Panc1 (cell line): Measurements from ENCODE around the gene GDPD3. TPM values are rescaled to one million over a fixed set of nuclear protein-coding genes. Genes with fewer than 3 reads are reported as not detected.

Experiments used
- ATAC-seq: fragments of 200-7000 bp; cut with Tn5 transposase; 2 replicates; pipeline ENCODE4 v1.9.1; 2020; ENCODE audit warnings: mild to moderate bottlenecking, moderate library complexity
- BruUV-seq: library from RNA; stranded (reverse); fragments of 400-500 nt; replicated peaks from 2 replicates; lab custom pipeline; 2021; lab: Mats Ljungman, UMichigan
- CTCF ChIA-PET: fragments of 300-600 bp; sonication (Branson Sonifier 250); formaldehyde crosslinking; loops from one replicate; lab custom pipeline; 2022; ENCODE audit warnings: antibody characterized with exemption; lab: Charles Lee
- POLR2A ChIA-PET: fragments of 300-600 bp; sonication (Branson Sonifier 250); formaldehyde crosslinking; loops from one replicate; lab custom pipeline; 2022; ENCODE audit warnings: antibody characterized with exemption; lab: Charles Lee
- DNase-seq: peaks from one replicate; pipeline ENCODE4 v3.0.0-alpha.2; 2010; ENCODE audit warnings: low read depth, low spot score
- H3K27ac ChIP-seq: 2 replicates; pipeline ENCODE4 v1.5.1; 2011; ENCODE audit warnings: mild to moderate bottlenecking, low read length, inconsistent platforms
- H3K27me3 ChIP-seq: fragments of 200-500 bp; sonication (Bioruptor generic); 2 replicates; pipeline ENCODE4 v1.6.0; 2014; ENCODE audit warnings: low read length, inconsistent platforms; ENCODE audit not compliant: control insufficient read depth, insufficient read depth
- H3K36me3 ChIP-seq: fragments of 200-500 bp; sonication (Bioruptor generic); 2 replicates; pipeline ENCODE4 v1.5.1; 2014; ENCODE audit warnings: inconsistent platforms, mild to moderate bottlenecking, low read length, moderate library complexity; ENCODE audit not compliant: control insufficient read depth, insufficient read depth
- H3K4me1 ChIP-seq: 2 replicates; pipeline ENCODE4 v1.5.1; 2011; ENCODE audit warnings: inconsistent platforms, mild to moderate bottlenecking, low read length, moderate library complexity; ENCODE audit not compliant: control insufficient read depth, insufficient read depth
- H3K4me3 ChIP-seq, 2 experiments: 2 replicates each; pipeline ENCODE4 v1.5.1; 2011 to 2012; ENCODE audit warnings: low read depth in 2 of 2, low read length in 2 of 2, mild to moderate bottlenecking in 2 of 2, inconsistent platforms in 1 of 2, moderate library complexity in 1 of 2
- H3K9me3 ChIP-seq: fragments of 200-500 bp; sonication (Bioruptor generic); 2 replicates; pipeline ENCODE4 v1.5.1; 2014; ENCODE audit warnings: low read depth, mild to moderate bottlenecking, inconsistent platforms, low read length, moderate library complexity; ENCODE audit not compliant: control insufficient read depth, insufficient read depth
- POLR2AphosphoS5 ChIP-seq: IDR thresholded peaks from 2 replicates; pipeline ENCODE4 v1.6.1; 2012; ENCODE audit warnings: mild to moderate bottlenecking, low read depth, low read length, moderate library complexity
- SIN3A ChIP-seq: IDR thresholded peaks from 2 replicates; pipeline ENCODE4 v1.6.1; 2012; ENCODE audit warnings: low read depth, mild to moderate bottlenecking, low read length, moderate library complexity, borderline replicate concordance; ENCODE audit not compliant: insufficient read depth
- TCF7L2 ChIP-seq: IDR thresholded peaks from 2 replicates; pipeline ENCODE4 v1.6.1; 2011; ENCODE audit warnings: mild to moderate bottlenecking, low read depth, low read length, inconsistent platforms
- in situ Hi-C: cut with HindIII; loops from 2 replicates; pipeline ENCODE4 v1.10.0; 2016; ENCODE audit warnings: low sequenced_read_pairs, low pct_unique_long_range_greater_than_20kb
- intact Hi-C: fragments of 100-400 bp; cut with micrococcal nuclease; formaldehyde crosslinking; loops from one replicate; pipeline ENCODE4 v1.10.0; 2022; ENCODE audit not compliant: unreplicated experiment
- total RNA-seq: library from RNA; stranded (reverse); gene quantifications from one replicate; pipeline ENCODE4 v1.2.1, GENCODE V29; 2021; ENCODE audit not compliant: unreplicated experiment
- TF ChIP-seq, protein P1 (sequence below): fragments of 450-650 bp; IDR thresholded peaks from 2 replicates; pipeline ENCODE4 v1.5.1; 2017; ENCODE audit warnings: mild to moderate bottlenecking
- TF ChIP-seq, protein P2 (sequence below), 2 experiments: IDR thresholded peaks; 2 replicates each; pipeline ENCODE4 v1.6.1; 2011 to 2012; ENCODE audit warnings: low read depth in 2 of 2, control low read depth in 1 of 2, low read length in 1 of 2, mild to moderate bottlenecking in 1 of 2, moderate library complexity in 1 of 2; ENCODE audit not compliant: insufficient read depth in 1 of 2

Gene GDPD3
- total RNA-seq, 1 experiment from 2014 or later: 2.5 TPM

DNA sequence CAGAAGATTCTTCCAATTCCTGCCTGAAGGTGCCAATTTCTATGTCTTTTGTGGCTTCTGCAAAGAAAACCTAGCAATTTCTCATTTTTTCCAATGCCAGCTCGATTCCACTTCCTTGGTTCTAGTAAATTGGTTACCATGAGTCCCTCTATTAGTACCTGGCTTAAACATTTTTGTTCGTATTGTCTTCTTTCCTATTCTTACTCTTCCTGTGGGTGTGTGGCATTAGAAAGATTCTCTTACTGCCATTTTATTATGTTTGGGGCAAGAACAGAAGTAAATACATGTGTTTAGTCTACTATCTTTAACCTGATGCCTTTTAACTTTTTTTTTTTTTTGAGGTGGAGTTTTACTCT, 30.0 kb upstream of the GDPD3 start:
- Histone ChIP-seq H3K36me3 (no peaks in the 10 kb centered on the region), H3K27ac (no peak overlapping the region), H3K27me3 (no peaks in the 10 kb centered on the region), H3K4me1 (no peaks in the 10 kb centered on the region), H3K9me3 (no peaks in the 10 kb centered on the region), H3K4me3 (no peak overlapping the region)
- CTCF ChIA-PET: interaction anchor here (0.6 to 0.8 kb wide), 3 partner anchors 43 to 275 kb away, joined by 3 to 4 read pairs (median 3); no protein-coding TSS in a partner anchor
- intact Hi-C loops: no loop called here
- DNase-seq: no peak
- in situ Hi-C loops: no loop called here
- POLR2A ChIA-PET: interaction anchor here (0.6 to 0.7 kb wide), 3 partner anchors 20 to 419 kb away, joined by 3 to 5 read pairs (median 3); partner anchors contain the start of gene MAPK3
- ATAC-seq: no peak
- TF ChIP-seq POLR2AphosphoS5: no peak
- no peak for TF ChIP-seq TCF7L2
- TF ChIP-seq SIN3A: no peak
- TF ChIP-seq, protein P1, sequence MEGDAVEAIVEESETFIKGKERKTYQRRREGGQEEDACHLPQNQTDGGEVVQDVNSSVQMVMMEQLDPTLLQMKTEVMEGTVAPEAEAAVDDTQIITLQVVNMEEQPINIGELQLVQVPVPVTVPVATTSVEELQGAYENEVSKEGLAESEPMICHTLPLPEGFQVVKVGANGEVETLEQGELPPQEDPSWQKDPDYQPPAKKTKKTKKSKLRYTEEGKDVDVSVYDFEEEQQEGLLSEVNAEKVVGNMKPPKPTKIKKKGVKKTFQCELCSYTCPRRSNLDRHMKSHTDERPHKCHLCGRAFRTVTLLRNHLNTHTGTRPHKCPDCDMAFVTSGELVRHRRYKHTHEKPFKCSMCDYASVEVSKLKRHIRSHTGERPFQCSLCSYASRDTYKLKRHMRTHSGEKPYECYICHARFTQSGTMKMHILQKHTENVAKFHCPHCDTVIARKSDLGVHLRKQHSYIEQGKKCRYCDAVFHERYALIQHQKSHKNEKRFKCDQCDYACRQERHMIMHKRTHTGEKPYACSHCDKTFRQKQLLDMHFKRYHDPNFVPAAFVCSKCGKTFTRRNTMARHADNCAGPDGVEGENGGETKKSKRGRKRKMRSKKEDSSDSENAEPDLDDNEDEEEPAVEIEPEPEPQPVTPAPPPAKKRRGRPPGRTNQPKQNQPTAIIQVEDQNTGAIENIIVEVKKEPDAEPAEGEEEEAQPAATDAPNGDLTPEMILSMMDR: no peak
- TF ChIP-seq, protein P2, sequence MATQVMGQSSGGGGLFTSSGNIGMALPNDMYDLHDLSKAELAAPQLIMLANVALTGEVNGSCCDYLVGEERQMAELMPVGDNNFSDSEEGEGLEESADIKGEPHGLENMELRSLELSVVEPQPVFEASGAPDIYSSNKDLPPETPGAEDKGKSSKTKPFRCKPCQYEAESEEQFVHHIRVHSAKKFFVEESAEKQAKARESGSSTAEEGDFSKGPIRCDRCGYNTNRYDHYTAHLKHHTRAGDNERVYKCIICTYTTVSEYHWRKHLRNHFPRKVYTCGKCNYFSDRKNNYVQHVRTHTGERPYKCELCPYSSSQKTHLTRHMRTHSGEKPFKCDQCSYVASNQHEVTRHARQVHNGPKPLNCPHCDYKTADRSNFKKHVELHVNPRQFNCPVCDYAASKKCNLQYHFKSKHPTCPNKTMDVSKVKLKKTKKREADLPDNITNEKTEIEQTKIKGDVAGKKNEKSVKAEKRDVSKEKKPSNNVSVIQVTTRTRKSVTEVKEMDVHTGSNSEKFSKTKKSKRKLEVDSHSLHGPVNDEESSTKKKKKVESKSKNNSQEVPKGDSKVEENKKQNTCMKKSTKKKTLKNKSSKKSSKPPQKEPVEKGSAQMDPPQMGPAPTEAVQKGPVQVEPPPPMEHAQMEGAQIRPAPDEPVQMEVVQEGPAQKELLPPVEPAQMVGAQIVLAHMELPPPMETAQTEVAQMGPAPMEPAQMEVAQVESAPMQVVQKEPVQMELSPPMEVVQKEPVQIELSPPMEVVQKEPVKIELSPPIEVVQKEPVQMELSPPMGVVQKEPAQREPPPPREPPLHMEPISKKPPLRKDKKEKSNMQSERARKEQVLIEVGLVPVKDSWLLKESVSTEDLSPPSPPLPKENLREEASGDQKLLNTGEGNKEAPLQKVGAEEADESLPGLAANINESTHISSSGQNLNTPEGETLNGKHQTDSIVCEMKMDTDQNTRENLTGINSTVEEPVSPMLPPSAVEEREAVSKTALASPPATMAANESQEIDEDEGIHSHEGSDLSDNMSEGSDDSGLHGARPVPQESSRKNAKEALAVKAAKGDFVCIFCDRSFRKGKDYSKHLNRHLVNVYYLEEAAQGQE (IDR thresholded peaks at IDR 0.05; ENCODE audit: insufficient read depth in 1 of 2, low read depth in 2 of 2, low read length in 1 of 2): no peak
- BruUV-seq: no TSS peak

DNA sequence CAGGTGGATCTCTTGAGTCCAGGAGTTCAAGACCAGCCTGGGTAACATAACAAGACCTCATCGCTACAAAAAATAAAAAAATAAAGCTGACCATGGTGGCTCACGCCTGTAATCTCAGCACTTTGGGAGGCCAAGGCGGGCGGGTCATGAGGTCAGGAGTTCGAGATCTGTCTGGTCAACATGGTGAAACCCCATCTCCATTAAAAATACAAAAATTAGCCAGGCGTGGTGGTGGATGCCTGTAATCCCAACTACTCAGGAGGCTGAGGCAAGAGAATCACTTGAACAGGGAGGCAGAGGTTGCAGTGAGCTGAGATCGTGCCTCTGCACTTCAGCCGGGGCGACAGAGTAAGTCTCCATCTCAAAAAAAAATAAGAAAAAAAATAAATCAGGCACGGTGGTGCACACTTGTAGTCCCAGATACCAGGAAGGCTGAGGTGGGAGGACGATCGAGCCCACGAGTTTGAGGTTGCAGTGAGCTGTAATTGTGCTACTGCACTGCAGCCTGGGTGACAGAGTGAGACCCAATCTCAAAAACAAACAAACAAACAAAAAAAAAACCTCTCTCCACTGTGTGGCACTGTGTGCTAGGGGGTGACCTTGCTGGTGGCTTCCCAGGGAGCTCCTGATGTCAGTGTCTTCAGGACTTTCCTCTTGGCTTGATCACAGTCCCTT, 29.5 kb upstream of the GDPD3 start:
- CTCF ChIA-PET: interaction anchor here (0.6 to 0.8 kb wide), 3 partner anchors 43 to 276 kb away, joined by 3 to 4 read pairs (median 3); no protein-coding TSS in a partner anchor

More for the DNA sequence above, 29.5 kb upstream of the GDPD3 start:
- peak; percentile 83 for ATAC-seq
- H3K36me3 ChIP-seq: no peaks in the 10 kb centered on the region
- TF ChIP-seq, protein P2 (IDR thresholded peaks at IDR 0.05; ENCODE audit: insufficient read depth in 1 of 2, low read depth in 2 of 2, low read length in 1 of 2): no peak
- TF ChIP-seq TCF7L2 (no peak), SIN3A (no peak), POLR2AphosphoS5 (no peak)
- TF ChIP-seq, protein P1: no peak; the same call in 1 of the 2 replicates
- in situ Hi-C loops: no loop called here
- intact Hi-C loops: no loop called here
- peak; percentile 15 for DNase-seq
- no TSS peak for BruUV-seq
- no peak overlapping the region for H3K27ac ChIP-seq
- H3K27me3 ChIP-seq: no peaks in the 10 kb centered on the region
- H3K4me3 ChIP-seq: no peak overlapping the region
- H3K9me3 ChIP-seq: no peaks in the 10 kb centered on the region
- no peaks in the 10 kb centered on the region for H3K4me1 ChIP-seq
- POLR2A ChIA-PET: interaction anchor here (0.6 to 0.7 kb wide), 3 partner anchors 20 to 420 kb away, joined by 3 to 5 read pairs (median 3); partner anchors contain the start of gene MAPK3
